Vagina (tissue), 2 donors: Measurements from ENCODE around the gene KLHL34. TPM values are rescaled to one million over a fixed set of nuclear protein-coding genes. Genes with fewer than 3 reads are reported as not detected.

ENCODE experiments used
- DNase-seq, 2 donors: peaks; one replicate each; pipeline ENCODE4 v3.0.0-alpha.2; 2017; ENCODE audit errors: extremely low spot score in 2 of 2
- H3K27ac ChIP-seq: fragments of 200-600 bp; sonication (generic); one replicate; pipeline ENCODE4 v1.5.1; 2019
- H3K27me3 ChIP-seq: fragments of 200-600 bp; sonication (generic); one replicate; pipeline ENCODE4 v1.5.1; 2019
- H3K36me3 ChIP-seq, 2 donors: fragments of 200-600 bp; sonication (generic); one replicate each; pipeline ENCODE4 v1.5.1; 2017 to 2019
- H3K4me1 ChIP-seq: fragments of 200-600 bp; sonication (generic); one replicate; pipeline ENCODE4 v1.5.1; 2019
- H3K4me3 ChIP-seq, 2 donors: fragments of 200-600 bp; sonication (generic); 1 replicate in 1 of 2; 2 replicates in 1 of 2; pipeline ENCODE4 v1.5.1; 2016 to 2019
- H3K9me3 ChIP-seq: fragments of 200-600 bp; sonication (generic); one replicate; pipeline ENCODE4 v1.5.1; 2019
- POLR2A ChIP-seq, 2 donors: fragments of 450-650 bp; IDR thresholded peaks; one replicate each; pipeline ENCODE4 v1.6.1; 2017; ENCODE audit warnings: antibody characterized with exemption in 2 of 2, mild to moderate bottlenecking in 2 of 2, moderate library complexity in 2 of 2
- POLR2AphosphoS5 ChIP-seq, 2 donors: sonication (generic); formaldehyde crosslinking; IDR thresholded peaks; one replicate each; pipeline ENCODE4 v1.9.0; 2017; ENCODE audit warnings: antibody characterized with exemption in 2 of 2, mild to moderate bottlenecking in 2 of 2, low read depth in 1 of 2; ENCODE audit not compliant: insufficient read depth in 1 of 2
- intact Hi-C: fragments of 100-400 bp; cut with DNase I; formaldehyde crosslinking; loops from one replicate; pipeline ENCODE4 v1.15.1; 2023
- total RNA-seq: library from RNA; depleted of rRNA; stranded (reverse); fragments of >200 nt; gene quantifications from one replicate; pipeline ENCODE4 v1.2.3, GENCODE V29; 2016
- TF ChIP-seq, protein P1 (sequence below), 3 experiments: fragments of 450-650 bp in 2 of 3; fragments of 200-600 bp in 1 of 3; sonication (generic) in 1 of 3; IDR thresholded peaks; one replicate each; pipeline ENCODE4 v1.5.1; 2017 to 2019; ENCODE audit warnings: antibody characterized with exemption in 3 of 3, mild to moderate bottlenecking in 2 of 3, moderate library complexity in 2 of 3

The KLHL34 gene
- total RNA-seq, 1 donor from 2014 or later = not detected

DNA sequence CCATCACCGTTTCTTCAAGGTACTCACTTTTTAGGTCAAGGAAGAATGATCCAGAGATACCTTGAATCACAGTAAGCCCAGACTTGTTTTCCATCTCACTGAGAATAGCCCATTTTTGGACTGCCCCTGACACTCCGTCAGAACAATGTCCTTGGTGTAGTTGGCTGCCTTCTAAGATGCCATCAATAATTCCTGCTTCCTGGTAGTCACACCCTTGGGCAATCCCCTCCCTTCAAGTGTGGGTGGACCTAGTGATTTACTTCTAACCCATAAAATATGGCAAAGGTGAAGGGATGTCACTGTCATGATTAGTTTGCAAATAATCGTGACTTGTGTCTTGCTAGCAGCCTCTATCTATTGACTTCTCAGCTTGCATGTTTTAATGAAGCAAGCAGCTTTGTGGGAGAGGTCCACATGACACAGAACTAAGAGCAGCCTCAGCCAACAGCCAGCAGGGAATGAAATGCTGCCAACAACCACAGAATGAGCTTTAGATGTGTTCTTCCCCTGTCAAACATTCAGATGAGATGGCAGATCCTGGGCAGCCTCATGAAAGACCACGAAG is 20.0 kb upstream of the KLHL34 start:
- Histone ChIP-seq H3K4me3 (no peak overlapping the region), H3K27me3 (no peaks in the 10 kb centered on the region), H3K4me1 (no peaks in the 10 kb centered on the region), H3K36me3 (no peaks in the 10 kb centered on the region), H3K9me3 (no peaks in the 10 kb centered on the region), H3K27ac (no peak overlapping the region)
- no peak for DNase-seq
- TF ChIP-seq POLR2AphosphoS5 (IDR thresholded peaks at IDR 0.05; ENCODE audit: insufficient read depth in 1 of 2, low read depth in 1 of 2) = no peak
- no peak for TF ChIP-seq POLR2A (IDR thresholded peaks at IDR 0.05)
- TF ChIP-seq, protein P1, sequence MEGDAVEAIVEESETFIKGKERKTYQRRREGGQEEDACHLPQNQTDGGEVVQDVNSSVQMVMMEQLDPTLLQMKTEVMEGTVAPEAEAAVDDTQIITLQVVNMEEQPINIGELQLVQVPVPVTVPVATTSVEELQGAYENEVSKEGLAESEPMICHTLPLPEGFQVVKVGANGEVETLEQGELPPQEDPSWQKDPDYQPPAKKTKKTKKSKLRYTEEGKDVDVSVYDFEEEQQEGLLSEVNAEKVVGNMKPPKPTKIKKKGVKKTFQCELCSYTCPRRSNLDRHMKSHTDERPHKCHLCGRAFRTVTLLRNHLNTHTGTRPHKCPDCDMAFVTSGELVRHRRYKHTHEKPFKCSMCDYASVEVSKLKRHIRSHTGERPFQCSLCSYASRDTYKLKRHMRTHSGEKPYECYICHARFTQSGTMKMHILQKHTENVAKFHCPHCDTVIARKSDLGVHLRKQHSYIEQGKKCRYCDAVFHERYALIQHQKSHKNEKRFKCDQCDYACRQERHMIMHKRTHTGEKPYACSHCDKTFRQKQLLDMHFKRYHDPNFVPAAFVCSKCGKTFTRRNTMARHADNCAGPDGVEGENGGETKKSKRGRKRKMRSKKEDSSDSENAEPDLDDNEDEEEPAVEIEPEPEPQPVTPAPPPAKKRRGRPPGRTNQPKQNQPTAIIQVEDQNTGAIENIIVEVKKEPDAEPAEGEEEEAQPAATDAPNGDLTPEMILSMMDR (IDR thresholded peaks at IDR 0.05) = no peak
- intact Hi-C loops = no loop called here

DNA sequence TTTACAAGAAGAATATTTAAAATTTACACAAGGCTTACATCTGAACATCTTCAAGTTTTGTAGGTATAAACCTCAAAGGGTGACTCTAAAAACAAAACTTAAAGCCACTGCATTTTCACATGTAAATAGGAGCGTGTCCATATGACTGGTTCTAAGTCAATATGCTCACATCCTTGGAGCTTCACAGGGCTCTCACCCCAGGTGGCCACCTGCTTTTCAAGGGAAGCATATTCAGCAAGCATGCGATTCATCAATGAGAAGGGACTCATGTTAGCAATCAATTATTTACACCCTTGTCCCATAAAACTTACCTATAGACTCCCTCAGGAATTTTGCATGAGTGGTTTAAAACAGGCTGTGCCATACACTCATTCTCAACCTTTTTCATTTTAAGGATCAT is 17.8 kb upstream of the KLHL34 start:
- intact Hi-C loops = no loop called here
- H3K36me3 ChIP-seq = no peaks in the 10 kb centered on the region
- TF ChIP-seq POLR2A (IDR thresholded peaks at IDR 0.05) (no peak), POLR2AphosphoS5 (IDR thresholded peaks at IDR 0.05; ENCODE audit: insufficient read depth in 1 of 2, low read depth in 1 of 2) (no peak)
- TF ChIP-seq, protein P1 (IDR thresholded peaks at IDR 0.05) = no peak
- no peak overlapping the region for H3K27ac ChIP-seq
- H3K4me3 ChIP-seq = no peak overlapping the region
- no peaks in the 10 kb centered on the region for H3K4me1 ChIP-seq
- no peaks in the 10 kb centered on the region for H3K27me3 ChIP-seq
- no peaks in the 10 kb centered on the region for H3K9me3 ChIP-seq
- no peak for DNase-seq

DNA sequence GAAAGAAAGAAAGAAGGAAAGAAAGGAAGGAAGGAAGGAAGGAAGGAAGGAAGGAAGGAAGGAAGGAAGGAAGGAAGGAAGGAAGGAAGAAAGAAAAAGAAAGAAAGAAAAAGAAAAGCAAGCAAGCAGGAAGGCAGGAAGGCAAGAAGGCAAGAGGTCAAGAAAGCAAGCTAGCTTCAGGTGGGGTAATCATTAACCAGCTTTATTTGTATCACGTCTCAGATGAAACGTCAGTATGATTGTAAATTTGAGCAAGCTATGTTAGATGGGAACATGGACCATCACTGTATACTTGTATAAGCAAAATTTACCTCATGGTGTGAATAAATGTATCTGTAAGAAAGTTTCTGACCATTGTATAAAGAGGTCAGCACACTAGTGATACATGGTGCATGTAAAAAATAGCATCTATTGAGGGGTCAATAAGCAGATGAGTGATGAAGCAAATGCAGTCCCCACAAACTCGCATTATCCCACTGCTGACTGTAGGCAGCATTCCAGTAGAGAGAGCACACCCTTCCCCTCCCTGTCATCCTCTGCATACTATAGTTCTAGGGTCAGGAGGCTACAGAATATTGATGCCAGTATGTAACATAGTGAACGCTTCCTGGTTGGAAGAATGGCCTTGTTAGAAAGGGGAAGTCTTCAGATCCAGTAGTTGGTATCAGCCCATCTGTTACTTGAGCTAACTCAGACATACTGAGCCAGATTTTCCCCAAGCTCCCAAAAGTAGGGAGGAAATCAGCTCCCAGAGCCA is 16.5 kb upstream of the KLHL34 start:
- H3K27ac ChIP-seq = no peak overlapping the region
- no peak overlapping the region for H3K4me3 ChIP-seq
- H3K9me3 ChIP-seq = no peaks in the 10 kb centered on the region
- intact Hi-C loops = no loop called here
- TF ChIP-seq, protein P1 (IDR thresholded peaks at IDR 0.05) = no peak
- TF ChIP-seq POLR2A (IDR thresholded peaks at IDR 0.05) = no peak
- no peak for TF ChIP-seq POLR2AphosphoS5 (IDR thresholded peaks at IDR 0.05; ENCODE audit: insufficient read depth in 1 of 2, low read depth in 1 of 2)
- no peak for DNase-seq
- H3K27me3 ChIP-seq = no peaks in the 10 kb centered on the region
- no peaks in the 10 kb centered on the region for H3K4me1 ChIP-seq
- no peaks in the 10 kb centered on the region for H3K36me3 ChIP-seq

DNA sequence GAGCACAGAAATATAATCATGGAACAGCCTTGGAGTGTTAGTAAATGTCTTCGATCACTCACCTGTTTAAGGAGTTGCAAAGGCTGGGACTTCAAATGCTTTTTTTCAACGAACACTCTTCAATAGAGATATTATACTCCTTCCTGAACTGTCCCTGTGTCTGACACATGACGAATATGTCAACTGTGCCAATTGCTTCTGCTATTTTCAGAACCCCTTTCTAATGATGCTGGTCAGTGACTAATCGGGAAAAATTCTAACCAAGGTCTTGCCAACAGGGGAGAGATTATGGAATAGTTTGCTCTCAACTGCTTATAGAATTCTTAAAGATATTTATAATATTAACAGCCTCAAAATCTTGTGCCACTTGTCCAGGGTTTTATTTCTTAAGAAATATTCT is 8.5 kb upstream of the KLHL34 start:
- H3K4me3 ChIP-seq = no peak overlapping the region
- H3K27ac ChIP-seq = no peak overlapping the region
- H3K27me3 ChIP-seq = no peaks in the 10 kb centered on the region
- intact Hi-C loops = loop anchor here (1.0 kb wide), 1 partner anchor 19 kb away; no protein-coding TSS in a partner anchor
- TF ChIP-seq POLR2AphosphoS5 (IDR thresholded peaks at IDR 0.05; ENCODE audit: insufficient read depth in 1 of 2, low read depth in 1 of 2) (no peak), POLR2A (IDR thresholded peaks at IDR 0.05) (no peak)
- TF ChIP-seq, protein P1 (IDR thresholded peaks at IDR 0.05) = no peak
- no peaks in the 10 kb centered on the region for H3K9me3 ChIP-seq
- H3K36me3 ChIP-seq = no peaks in the 10 kb centered on the region
- no peak for DNase-seq
- H3K4me1 ChIP-seq = no peaks in the 10 kb centered on the region

DNA sequence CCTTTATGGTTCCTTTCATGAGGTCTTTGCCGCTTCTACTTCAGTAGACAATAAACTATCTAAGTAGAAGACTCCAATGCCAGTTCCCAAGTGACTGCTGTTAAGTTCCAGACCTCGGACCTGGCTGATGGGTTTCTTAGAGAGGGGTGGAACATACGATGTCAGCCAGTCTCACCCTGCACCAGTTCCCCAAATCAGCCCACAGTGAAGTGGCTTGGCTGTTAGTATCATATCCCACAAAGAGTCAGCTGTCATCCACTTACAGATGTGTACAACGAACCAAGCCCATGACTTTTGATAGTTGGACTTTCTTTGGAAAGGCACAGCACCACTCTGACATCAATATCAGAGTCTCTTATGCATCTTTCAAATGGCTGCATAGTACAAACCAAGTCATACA is 8.1 kb upstream of the KLHL34 start:
- TF ChIP-seq POLR2A (IDR thresholded peaks at IDR 0.05) (no peak), POLR2AphosphoS5 (IDR thresholded peaks at IDR 0.05; ENCODE audit: insufficient read depth in 1 of 2, low read depth in 1 of 2) (no peak)
- TF ChIP-seq, protein P1 (IDR thresholded peaks at IDR 0.05) = no peak
- DNase-seq = no peak
- no peaks in the 10 kb centered on the region for H3K4me1 ChIP-seq
- H3K4me3 ChIP-seq = no peak overlapping the region
- no peaks in the 10 kb centered on the region for H3K9me3 ChIP-seq
- H3K27me3 ChIP-seq = no peaks in the 10 kb centered on the region
- intact Hi-C loops = no loop called here
- no peak overlapping the region for H3K27ac ChIP-seq
- no peaks in the 10 kb centered on the region for H3K36me3 ChIP-seq
